HepG2 (cell line): ENCODE data around the gene MIPEP. TPM values are rescaled to one million over a fixed set of nuclear protein-coding genes. Genes with fewer than 3 reads are reported as not detected.

ENCODE experiments used
- JUN ChIP-seq: sonication (generic); formaldehyde crosslinking; IDR thresholded peaks from 2 replicates; pipeline ENCODE4 v1.4.0; 2020; ENCODE audit warnings: mild to moderate bottlenecking, missing genetic modification reagents
- MED1 ChIP-seq: sonication (generic); formaldehyde crosslinking; IDR thresholded peaks from 2 replicates; pipeline ENCODE4 v1.4.0; 2020; ENCODE audit warnings: missing genetic modification reagents
- PAX8 ChIP-seq: sonication (generic); formaldehyde crosslinking; IDR thresholded peaks from 2 replicates; pipeline ENCODE4 v1.8.0; 2022; ENCODE audit warnings: mild to moderate bottlenecking, missing genetic modification reagents, borderline replicate concordance
- PCBP1 ChIP-seq: fragments of 200-400 bp; formaldehyde crosslinking; IDR thresholded peaks from 2 replicates; pipeline ENCODE4 v1.6.1; 2017; ENCODE audit warnings: mild to moderate bottlenecking, low read depth, low read length, borderline replicate concordance
- RARG ChIP-seq: sonication (generic); formaldehyde crosslinking; IDR thresholded peaks from 2 replicates; pipeline ENCODE4 v1.4.0; 2020; ENCODE audit warnings: low read depth, mild to moderate bottlenecking, missing genetic modification reagents
- TAF1 ChIP-seq: sonication (generic); formaldehyde crosslinking; IDR thresholded peaks from 2 replicates; pipeline ENCODE4 v1.4.0; 2020; ENCODE audit warnings: missing genetic modification reagents
- ZNF331 ChIP-seq: sonication (generic); formaldehyde crosslinking; IDR thresholded peaks from 2 replicates; pipeline ENCODE4 v1.4.0; 2020; ENCODE audit warnings: missing genetic modification reagents
- ZNF547 ChIP-seq: sonication (generic); formaldehyde crosslinking; IDR thresholded peaks from 2 replicates; pipeline ENCODE4 v1.5.1; 2020; ENCODE audit warnings: mild to moderate bottlenecking, missing genetic modification reagents
- ZNF772 ChIP-seq: sonication (generic); formaldehyde crosslinking; IDR thresholded peaks from 2 replicates; pipeline ENCODE4 v1.5.0; 2020; ENCODE audit warnings: mild to moderate bottlenecking, missing genetic modification reagents
- ZNF777 ChIP-seq: sonication (generic); formaldehyde crosslinking; IDR thresholded peaks from 2 replicates; pipeline ENCODE4 v1.4.0; 2020; ENCODE audit warnings: missing genetic modification reagents
- ZNF816 ChIP-seq: sonication (generic); formaldehyde crosslinking; IDR thresholded peaks from 2 replicates; pipeline ENCODE4 v1.8.0; 2022; ENCODE audit warnings: missing genetic modification reagents, mild to moderate bottlenecking, borderline replicate concordance
- ZNF891 ChIP-seq: sonication (generic); formaldehyde crosslinking; IDR thresholded peaks from 2 replicates; pipeline ENCODE4 v1.5.0; 2020; ENCODE audit warnings: mild to moderate bottlenecking, missing genetic modification reagents
- polyA plus RNA-seq, 8 experiments: library from polyadenylated mRNA; depleted of rRNA in 3 of 8; stranded (reverse) in 7 of 8; unstranded in 1 of 8; fragments of >200 nt; fragmentation: Illumina TruSeq in 4 of 8; extraction: Trizol in 4 of 8; gene quantifications; 2 replicates each; pipeline versions ENCODE4 v1.2.1 to v1.2.3, GENCODE V29; 2011 to 2016; ENCODE audit warnings: low read depth in 4 of 8, missing spikeins in 1 of 8, mixed read lengths in 1 of 8; ENCODE audit not compliant: insufficient read depth in 1 of 8
- total RNA-seq, 5 experiments: library from RNA; depleted of rRNA; stranded (reverse); fragments of >200 nt; fragmentation: Illumina TruSeq; extraction: Trizol; gene quantifications; 2 replicates each; pipeline ENCODE4 v1.2.3, GENCODE V29; 2016; ENCODE audit warnings: low read depth in 1 of 5
- TF ChIP-seq, protein P1 (sequence below): sonication (generic); formaldehyde crosslinking; IDR thresholded peaks from 2 replicates; pipeline ENCODE4 v1.4.0; 2020; ENCODE audit warnings: mild to moderate bottlenecking, missing genetic modification reagents
- TF ChIP-seq, protein P2 (sequence below): sonication (generic); formaldehyde crosslinking; IDR thresholded peaks from 2 replicates; pipeline ENCODE4 v1.4.0; 2020; ENCODE audit warnings: missing genetic modification reagents, low read depth, mild to moderate bottlenecking, borderline replicate concordance
- TF ChIP-seq, protein P3 (sequence below): IDR thresholded peaks from 2 replicates; pipeline ENCODE4 v1.6.1; 2012; ENCODE audit warnings: low read length, improper control_type of control experiment
- TF ChIP-seq, protein P4 (sequence below): sonication (generic); formaldehyde crosslinking; IDR thresholded peaks from 2 replicates; pipeline ENCODE4 v1.5.1; 2020; ENCODE audit warnings: missing genetic modification reagents, mild to moderate bottlenecking, borderline replicate concordance
- TF ChIP-seq, protein P5 (sequence below): sonication (generic); formaldehyde crosslinking; IDR thresholded peaks from 2 replicates; pipeline ENCODE4 v1.4.0; 2020; ENCODE audit warnings: mild to moderate bottlenecking, missing genetic modification reagents
- TF ChIP-seq, protein P6 (sequence below): sonication (generic); formaldehyde crosslinking; IDR thresholded peaks from 2 replicates; pipeline ENCODE4 v1.4.0; 2020; ENCODE audit warnings: missing genetic modification reagents, mild to moderate bottlenecking, borderline replicate concordance

Gene MIPEP
- total and polyA plus RNA-seq, 2 of the 13 experiments (the other 11 are each of a cell fraction or from before 2014, with no cell fraction given), result 9.3 to 24.1 TPM

DNA sequence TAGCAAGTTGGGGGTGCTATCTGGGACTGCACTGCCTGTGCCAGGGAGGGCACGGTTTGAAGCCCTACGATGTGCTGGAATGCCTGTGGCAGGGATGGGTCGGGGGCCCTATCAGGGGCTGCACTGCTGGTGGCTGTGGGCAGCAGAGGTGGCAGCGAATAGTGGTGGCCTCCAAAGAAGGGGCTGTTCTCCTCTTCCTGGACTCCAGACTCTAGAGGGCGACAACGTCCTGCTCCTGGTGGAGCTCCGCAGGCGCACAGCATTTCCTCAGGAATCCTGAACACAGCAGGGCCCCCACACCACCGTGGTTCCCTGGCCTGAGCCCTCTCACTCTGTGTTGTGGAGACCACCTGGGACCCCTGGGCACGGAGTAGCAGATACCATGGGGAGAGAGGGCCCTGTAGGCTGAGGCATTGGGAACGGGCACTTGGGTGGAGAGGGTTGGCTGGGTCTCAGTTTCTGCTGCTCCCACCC lies 173.4 kb downstream of the MIPEP start (continued):
- TF ChIP-seq, protein P1, sequence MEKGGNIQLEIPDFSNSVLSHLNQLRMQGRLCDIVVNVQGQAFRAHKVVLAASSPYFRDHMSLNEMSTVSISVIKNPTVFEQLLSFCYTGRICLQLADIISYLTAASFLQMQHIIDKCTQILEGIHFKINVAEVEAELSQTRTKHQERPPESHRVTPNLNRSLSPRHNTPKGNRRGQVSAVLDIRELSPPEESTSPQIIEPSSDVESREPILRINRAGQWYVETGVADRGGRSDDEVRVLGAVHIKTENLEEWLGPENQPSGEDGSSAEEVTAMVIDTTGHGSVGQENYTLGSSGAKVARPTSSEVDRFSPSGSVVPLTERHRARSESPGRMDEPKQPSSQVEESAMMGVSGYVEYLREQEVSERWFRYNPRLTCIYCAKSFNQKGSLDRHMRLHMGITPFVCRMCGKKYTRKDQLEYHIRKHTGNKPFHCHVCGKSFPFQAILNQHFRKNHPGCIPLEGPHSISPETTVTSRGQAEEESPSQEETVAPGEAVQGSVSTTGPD (CRISPR knock-in tag), result no peak
- TF ChIP-seq, protein P2, sequence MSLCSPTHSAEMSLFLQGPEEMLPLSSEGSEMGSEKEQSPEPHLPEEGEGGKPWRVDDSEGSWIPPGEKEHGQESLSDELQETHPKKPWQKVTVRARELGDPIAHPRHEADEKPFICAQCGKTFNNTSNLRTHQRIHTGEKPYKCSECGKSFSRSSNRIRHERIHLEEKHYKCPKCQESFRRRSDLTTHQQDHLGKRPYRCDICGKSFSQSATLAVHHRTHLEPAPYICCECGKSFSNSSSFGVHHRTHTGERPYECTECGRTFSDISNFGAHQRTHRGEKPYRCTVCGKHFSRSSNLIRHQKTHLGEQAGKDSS, result peak; percentile 34; the same call in 1 of the 2 replicates
- peak; percentile 51; the same call in 1 of the 2 replicates for TF ChIP-seq ZNF331 (CRISPR knock-in tag)
- TF ChIP-seq, protein P3, sequence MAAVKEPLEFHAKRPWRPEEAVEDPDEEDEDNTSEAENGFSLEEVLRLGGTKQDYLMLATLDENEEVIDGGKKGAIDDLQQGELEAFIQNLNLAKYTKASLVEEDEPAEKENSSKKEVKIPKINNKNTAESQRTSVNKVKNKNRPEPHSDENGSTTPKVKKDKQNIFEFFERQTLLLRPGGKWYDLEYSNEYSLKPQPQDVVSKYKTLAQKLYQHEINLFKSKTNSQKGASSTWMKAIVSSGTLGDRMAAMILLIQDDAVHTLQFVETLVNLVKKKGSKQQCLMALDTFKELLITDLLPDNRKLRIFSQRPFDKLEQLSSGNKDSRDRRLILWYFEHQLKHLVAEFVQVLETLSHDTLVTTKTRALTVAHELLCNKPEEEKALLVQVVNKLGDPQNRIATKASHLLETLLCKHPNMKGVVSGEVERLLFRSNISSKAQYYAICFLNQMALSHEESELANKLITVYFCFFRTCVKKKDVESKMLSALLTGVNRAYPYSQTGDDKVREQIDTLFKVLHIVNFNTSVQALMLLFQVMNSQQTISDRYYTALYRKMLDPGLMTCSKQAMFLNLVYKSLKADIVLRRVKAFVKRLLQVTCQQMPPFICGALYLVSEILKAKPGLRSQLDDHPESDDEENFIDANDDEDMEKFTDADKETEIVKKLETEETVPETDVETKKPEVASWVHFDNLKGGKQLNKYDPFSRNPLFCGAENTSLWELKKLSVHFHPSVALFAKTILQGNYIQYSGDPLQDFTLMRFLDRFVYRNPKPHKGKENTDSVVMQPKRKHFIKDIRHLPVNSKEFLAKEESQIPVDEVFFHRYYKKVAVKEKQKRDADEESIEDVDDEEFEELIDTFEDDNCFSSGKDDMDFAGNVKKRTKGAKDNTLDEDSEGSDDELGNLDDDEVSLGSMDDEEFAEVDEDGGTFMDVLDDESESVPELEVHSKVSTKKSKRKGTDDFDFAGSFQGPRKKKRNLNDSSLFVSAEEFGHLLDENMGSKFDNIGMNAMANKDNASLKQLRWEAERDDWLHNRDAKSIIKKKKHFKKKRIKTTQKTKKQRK, result no peak
- no peak for TF ChIP-seq MED1 (CRISPR knock-in tag)
- TF ChIP-seq, protein P4, sequence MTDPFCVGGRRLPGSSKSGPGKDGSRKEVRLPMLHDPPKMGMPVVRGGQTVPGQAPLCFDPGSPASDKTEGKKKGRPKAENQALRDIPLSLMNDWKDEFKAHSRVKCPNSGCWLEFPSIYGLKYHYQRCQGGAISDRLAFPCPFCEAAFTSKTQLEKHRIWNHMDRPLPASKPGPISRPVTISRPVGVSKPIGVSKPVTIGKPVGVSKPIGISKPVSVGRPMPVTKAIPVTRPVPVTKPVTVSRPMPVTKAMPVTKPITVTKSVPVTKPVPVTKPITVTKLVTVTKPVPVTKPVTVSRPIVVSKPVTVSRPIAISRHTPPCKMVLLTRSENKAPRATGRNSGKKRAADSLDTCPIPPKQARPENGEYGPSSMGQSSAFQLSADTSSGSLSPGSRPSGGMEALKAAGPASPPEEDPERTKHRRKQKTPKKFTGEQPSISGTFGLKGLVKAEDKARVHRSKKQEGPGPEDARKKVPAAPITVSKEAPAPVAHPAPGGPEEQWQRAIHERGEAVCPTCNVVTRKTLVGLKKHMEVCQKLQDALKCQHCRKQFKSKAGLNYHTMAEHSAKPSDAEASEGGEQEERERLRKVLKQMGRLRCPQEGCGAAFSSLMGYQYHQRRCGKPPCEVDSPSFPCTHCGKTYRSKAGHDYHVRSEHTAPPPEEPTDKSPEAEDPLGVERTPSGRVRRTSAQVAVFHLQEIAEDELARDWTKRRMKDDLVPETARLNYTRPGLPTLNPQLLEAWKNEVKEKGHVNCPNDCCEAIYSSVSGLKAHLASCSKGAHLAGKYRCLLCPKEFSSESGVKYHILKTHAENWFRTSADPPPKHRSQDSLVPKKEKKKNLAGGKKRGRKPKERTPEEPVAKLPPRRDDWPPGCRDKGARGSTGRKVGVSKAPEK (CRISPR knock-in tag), result no peak
- TF ChIP-seq JUN (CRISPR knock-in tag), result 0 out of 2 replicates have a peak, but pooled peaks have one; percentile 31
- TF ChIP-seq RARG (CRISPR knock-in tag), result no peak
- no peak for TF ChIP-seq ZNF777 (CRISPR knock-in tag)
- 0 out of 2 replicates have a peak, but pooled peaks have one; percentile 22 for TF ChIP-seq ZNF547 (CRISPR knock-in tag)
- no peak for TF ChIP-seq PCBP1
- no peak for TF ChIP-seq ZNF816 (CRISPR knock-in tag)
- TF ChIP-seq, protein P5, sequence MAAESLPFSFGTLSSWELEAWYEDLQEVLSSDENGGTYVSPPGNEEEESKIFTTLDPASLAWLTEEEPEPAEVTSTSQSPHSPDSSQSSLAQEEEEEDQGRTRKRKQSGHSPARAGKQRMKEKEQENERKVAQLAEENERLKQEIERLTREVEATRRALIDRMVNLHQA (CRISPR knock-in tag), result no peak
- TF ChIP-seq, protein P6, sequence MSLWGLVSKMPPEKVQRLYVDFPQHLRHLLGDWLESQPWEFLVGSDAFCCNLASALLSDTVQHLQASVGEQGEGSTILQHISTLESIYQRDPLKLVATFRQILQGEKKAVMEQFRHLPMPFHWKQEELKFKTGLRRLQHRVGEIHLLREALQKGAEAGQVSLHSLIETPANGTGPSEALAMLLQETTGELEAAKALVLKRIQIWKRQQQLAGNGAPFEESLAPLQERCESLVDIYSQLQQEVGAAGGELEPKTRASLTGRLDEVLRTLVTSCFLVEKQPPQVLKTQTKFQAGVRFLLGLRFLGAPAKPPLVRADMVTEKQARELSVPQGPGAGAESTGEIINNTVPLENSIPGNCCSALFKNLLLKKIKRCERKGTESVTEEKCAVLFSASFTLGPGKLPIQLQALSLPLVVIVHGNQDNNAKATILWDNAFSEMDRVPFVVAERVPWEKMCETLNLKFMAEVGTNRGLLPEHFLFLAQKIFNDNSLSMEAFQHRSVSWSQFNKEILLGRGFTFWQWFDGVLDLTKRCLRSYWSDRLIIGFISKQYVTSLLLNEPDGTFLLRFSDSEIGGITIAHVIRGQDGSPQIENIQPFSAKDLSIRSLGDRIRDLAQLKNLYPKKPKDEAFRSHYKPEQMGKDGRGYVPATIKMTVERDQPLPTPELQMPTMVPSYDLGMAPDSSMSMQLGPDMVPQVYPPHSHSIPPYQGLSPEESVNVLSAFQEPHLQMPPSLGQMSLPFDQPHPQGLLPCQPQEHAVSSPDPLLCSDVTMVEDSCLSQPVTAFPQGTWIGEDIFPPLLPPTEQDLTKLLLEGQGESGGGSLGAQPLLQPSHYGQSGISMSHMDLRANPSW (CRISPR knock-in tag), result no peak
- TF ChIP-seq TAF1 (CRISPR knock-in tag), result 0 out of 2 replicates have a peak, but pooled peaks have one; percentile 17
- no peak for TF ChIP-seq PAX8 (CRISPR knock-in tag)
- peak; percentile 28; the same call in 1 of the 2 replicates for TF ChIP-seq ZNF772 (CRISPR knock-in tag)
- peak; percentile 58 for TF ChIP-seq ZNF891 (CRISPR knock-in tag)
